GM18502 (cell line): ENCODE results near the gene PAOX.

Experiments used
- ATAC-seq: cut with Tn5 transposase; IDR thresholded peaks from one replicate; pipeline ENCODE4 v1.9.1; 2021; ENCODE audit warnings: mild to moderate bottlenecking; ENCODE audit not compliant: unreplicated experiment, poor library complexity

Gene PAOX

DNA sequence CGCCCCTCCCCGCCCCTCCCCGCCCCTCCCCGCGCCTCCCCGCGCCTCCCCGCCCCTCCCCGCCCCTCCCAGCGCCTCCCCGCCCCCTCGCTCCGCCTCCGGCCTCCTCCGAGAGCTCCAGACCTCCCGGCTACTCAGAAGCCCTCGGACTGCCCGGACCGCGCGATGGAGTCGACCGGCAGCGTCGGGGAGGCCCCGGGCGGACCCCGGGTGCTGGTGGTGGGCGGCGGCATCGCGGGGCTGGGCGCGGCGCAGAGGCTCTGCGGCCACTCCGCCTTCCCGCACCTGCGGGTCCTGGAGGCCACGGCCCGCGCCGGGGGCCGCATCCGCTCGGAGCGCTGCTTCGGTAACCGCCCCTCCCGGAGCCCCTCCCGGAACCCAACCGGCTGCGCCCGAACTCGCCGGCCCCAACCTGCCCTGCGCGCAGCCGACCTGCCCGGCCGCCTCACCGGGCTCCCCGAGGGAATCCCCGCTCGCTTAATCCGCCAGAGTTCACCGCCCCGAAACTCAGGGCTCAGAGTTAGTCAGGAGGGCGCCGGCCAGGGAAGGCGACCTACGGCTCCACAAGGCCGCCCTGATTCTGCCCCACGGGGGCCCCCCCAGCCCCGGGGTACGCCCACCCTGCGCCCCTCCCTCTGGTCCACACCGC is at the start of gene PAOX:
Gene PAOX, plus strand, starts transcription at position 111 of the 649 bp plus-strand sequence. Its CDS starts 55 bp downstream, at position 166.
- peak; percentile 59 for ATAC-seq

DNA sequence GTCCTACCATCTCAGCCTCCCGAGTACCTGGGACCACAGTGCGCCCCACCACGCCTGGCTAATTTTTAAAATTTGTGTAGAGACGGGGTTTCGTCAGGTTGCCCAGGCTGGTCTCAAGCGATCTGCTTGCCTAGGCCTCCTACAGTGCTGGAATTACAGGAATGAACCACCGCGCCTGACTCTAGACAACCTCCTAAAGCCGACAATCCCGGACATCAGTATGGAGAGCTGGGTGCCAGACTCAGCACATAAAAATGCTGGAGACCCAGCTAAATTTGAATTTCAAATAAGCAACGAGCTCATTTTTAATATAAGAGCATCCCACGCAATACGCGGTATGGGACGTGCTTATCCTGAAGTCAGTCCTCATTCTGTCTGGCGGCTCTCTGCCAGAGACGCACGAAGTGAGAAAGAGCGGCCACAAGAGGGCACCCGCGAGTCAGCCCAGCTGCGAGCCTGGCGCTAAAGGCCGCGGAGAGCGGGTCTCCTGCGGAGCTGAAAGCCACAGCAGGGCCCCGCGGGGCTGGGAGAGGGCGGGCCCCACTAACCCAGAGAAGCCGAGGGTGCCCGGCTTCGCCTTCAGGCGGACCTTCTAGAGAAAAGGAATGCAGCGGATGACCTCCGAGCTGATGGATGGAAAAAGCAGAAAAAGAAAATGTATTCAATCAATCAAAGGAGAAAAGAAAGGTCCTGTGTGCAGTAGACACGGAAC is 49.4 kb upstream of the PAOX start:
- peak; percentile 88 for ATAC-seq

DNA sequence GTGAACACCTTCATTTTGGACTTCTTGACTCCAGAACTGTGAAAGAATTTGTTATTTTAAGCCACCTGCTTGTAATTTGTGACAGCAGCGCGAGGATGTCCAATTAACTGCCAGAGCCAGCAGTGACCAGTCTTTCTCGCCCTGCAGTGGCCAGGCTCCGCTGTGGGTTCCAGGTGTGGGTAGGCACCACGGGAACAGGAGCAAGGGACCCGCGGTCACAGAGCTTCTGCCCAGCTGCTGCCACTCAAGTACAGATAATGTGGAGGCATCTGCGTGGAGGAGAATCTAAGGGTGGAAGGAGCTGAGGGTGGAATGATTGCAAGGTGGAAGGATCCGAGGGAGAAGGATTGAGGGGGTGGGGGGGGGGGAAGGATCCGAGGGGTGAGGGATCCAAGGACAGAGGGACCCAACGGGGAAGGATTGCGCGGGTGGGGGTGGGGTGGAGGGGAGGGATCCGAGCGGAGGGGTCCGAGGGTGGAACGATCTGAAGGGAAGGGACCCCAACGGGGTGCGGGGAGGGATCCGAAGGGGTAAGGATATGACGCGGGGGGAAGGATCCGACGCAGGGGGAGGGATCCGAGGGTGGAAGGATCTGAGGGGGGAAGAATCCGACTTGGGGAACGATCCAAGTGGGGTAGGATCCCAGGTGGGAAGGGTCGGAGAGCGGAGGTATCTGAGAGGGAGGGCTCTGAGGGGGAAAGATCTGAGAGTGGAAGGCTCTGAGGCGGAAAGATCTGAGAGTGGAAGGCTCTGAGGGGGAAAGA is 45.9 kb upstream of the PAOX start:
- ATAC-seq = no peak

DNA sequence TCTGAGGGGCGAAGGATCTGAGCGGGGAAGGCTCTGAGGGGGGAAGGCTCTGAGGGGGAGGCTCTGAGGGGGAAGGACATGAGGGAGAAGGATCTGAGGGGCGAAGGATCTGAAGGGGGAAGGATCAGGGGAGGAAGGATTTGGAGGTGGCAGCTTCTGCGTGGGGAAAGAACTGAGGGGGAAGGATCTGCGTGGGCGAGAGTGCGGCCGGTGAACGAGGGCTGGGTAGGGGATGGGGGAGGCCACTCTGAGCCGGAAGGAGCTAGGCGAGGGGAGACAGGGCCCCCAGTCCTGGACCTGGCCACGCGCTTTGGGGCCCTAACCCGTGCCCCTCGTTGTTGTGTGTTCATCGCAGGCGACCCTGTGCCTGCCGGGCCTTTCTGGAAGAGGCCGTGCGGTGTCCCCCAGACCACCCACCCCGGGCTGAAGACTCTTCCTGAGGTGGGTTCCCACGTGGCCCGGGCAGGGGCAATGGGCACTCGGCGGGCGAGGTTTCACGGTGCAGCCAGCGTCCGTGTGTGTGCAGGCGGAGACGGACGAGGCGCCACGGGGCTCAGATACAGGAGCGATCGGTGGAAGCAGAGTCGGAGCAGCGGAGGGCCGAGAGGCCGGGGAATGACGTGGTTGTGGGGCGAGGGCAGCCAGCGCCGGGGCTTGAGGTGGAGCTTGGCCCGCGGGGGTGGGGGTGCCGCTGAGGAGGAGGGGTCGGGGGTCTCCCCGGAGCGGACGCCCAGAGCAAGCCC is 44.4 kb upstream of the PAOX start:
- ATAC-seq = no peak

DNA sequence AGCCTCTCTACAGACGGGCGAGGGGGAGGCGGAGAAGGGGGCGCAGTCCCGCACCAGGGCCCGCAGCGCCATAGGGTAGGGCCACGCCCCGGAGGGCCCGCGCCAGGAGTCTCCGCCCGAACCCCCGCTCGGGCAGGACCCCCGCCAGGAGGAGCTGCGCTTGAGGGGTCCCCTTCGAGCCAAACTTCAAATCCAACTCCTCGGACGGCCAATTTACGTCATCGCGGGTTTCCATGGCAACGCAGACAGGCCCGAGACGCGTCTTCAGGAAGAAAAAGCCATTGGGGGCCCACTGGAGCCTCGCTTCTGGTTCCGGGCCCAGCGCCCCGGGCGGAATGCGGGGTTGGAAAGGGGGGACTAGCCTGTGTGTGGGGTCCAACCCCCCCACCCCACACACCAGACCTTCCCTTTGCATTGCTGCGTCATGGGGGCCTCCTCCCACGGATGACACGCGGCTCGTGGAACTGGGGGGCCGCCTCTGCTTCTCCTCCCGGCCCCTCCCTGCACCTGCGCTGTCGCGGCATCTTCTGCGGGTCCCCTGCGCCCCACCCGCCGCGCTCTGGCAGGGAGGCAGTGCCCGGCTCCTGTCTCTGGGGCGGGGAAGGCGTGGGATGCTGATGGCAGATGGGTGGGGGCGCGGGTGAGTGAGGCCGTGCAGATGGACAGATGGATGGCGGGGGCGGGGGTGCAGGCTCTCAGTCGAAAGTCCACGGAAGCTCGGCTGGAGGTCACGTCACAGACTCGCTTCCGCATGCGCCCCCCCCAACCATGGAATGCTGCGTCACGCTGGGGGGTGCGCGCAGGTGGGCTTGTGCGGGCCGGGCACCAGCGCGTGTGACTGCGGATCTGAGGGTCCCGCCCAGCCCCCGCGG is 43.6 kb upstream of the PAOX start:
- ATAC-seq = no peak

DNA sequence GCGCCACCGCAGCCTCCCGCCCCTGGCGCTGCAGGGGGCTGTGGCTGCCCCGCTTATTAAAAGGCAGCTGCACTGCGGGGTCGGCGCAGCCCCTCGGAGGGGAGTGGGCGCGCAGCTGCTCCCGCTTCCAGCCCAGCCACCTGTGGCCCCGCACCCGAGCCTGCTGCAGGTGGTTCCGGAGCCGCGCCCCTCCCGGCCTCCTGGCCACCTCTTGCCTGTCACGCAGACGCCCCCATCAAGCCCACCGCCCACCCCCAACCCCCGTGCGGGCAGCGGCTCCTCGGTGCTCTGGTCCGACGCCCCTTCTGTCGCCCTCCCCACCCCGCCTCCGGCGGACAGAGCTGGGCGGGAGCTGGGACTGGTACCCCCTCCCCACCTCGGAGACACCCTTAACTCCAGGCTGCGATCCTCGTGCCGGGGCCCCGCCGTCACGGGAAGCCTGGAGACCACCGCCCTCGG is 42.9 kb upstream of the PAOX start:
- no peak for ATAC-seq

DNA sequence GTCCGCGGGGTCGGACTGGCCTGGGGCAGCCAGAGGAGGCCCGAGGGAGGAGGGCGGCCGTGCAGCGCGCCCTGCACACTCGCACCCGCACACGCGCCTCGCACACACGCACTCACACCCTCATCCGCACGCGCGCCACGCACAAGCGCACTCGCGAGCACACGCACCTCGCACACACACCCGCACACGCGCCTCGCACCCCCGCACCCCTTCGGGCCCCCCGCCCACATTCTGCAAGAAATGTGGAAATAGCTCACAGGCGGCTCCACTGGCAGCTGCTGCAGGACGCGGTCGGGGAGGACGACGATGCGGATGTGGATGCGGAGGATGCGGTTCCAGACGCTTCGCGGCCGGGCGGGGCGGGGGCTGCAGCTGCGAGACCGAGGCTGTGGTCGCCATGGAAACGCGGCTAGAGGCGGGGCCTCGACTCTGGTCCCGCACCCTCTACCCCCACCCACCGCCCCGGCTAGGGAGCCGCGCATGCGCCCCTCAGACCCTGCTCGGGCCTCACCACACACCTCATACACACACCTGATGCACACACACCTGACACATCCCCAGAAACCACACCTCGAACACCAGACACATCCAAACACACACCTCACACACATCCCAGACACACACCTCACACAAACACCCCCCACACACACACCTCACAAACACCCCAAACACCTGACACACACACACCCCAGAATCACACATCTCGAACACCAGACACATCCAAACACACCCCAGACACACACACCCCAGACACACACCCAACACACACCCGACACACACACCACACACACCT is 42.3 kb upstream of the PAOX start, which contains the start of gene CALY:
Gene CALY, minus strand, starts transcription at position 320 of the 793 bp plus-strand sequence. CDS start 7,907 bp downstream, outside the sequence.
- ATAC-seq = no peak

DNA sequence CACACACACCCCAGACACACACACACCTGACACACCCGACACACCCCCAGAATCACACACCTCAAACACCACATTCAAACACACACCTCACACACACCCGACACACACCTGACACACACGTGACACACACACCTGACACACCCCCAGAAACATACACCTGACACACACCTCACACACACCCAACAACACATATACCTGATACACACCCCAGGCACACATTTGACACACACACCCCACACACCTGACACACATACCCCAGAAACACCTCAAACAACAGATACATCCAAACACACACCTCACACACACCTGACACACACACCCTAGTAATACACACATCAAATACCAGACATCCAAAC is 41.7 kb upstream of the PAOX start:
- no peak for ATAC-seq

DNA sequence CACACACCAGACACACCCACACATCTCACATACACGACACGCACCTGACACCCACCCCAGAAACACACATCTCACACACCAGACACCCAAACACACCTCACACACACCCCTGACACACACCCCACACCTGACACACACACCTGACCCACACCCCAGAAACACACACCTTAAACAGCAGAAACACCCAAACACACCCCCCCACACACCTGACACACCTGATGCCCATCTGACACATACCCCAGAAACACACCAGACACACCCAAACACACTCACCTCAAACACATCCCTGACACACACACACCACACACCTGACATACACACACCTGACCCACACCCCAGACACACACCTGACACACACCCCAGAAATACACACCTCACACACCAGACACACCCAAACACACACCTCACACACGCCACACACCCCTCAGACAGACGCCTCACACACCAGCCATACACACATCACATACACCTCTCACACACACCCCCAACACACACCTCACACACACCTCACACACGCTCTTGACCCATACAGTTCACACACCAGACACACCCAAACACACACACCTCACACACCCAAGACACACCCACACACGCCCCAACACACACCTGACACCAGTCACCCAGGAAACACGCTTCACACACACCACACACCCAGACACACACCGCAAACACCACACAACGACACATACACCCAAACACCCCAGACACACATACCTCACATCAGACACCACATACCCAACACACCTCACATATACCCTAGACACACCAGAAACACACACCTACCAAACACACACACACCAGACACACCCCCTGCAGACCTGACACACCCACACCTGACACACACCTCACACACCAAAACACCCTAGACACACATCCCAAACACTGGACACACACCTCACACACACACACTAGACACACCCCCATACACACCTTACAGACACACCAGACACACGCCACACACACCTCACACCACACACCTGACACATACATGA is 40.7 kb upstream of the PAOX start:
- no peak for ATAC-seq

DNA sequence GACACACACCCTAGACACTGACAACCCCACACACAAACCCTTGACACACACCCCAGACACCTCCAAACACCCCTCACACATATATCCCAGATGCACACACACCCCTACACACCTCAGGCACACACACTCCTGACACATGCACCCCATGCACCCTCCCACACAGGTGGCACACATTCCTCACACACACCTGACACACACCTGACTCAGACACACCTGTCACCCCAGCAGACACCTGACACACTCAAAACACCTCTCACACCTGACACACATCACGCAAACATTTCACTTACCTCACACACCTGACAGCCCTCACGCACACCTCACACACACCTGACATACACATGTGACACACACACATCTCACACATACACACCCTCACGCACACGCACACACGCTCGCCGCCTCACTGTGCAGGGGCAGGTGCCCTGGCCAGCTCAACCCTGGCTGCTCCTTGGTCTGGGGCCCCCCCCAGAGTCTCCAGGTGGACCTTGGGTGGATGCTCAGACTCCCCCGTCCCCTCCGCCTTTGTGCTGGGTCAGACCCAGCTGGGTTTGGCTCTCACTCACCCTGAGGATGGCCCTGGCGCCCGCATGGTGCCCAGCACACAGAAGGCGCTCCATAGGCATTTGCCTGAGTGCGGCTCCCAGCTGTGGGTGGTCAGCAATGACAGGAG is 39.2 kb upstream of the PAOX start:
- ATAC-seq = no peak

DNA sequence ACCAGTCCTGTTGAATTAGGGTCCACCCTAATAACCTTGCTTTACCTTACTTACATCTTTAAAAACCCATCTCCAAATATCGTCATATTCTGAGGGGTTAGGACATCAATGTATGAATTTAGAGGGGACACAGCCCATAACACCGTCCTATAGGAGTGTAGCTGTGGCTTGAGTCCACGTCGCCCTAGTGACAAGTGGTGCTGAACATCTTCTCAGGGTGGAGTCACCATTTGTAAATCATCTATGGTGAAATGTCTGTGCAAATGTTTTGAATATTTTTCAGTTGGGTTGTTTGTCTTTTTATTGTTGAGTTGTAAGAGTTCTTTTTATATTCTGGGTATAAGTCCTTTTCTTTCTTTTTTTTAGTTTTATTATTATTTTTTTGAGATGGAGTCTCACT is 37.1 kb upstream of the PAOX start:
- ATAC-seq = no peak

DNA sequence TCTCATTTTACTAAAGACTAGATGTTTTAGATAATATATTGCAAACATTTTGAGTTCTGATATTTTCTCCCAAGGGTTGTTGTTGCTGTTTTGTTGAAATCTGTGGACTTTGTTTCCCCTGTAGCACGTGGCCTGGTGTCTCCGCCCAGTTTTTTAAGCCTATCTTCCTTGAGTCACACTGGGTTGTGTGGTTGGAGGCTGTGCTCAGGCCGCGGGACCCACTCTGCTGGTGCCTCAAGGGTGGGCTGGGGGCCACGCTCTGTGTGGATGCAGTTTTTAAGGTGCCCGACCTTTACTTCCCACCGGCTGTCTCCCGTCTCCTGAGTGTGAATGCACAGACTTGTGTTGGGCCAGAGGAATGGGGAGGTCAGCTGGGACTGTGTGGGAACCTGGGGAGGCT is 36.1 kb upstream of the PAOX start:
- no peak for ATAC-seq

DNA sequence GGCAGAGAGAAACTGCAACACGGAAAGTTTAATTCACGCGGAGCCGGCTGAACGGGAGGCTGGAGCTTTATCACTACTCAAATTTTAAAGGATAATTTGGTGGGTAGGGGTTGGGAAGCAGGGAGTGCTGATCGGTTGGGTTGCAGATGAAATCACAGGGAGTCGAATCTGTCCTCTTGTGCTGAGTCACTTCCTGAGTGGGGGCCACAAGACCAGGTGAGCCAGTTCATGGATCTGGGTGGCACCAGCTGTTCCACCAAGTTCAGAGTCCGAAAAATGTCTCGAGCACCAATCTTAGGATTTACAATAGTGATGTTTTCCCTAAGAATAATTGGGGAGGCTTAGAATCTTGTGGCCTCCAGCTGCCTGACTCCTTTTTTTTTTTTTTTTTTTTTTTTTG is 35.5 kb upstream of the PAOX start:
- no peak for ATAC-seq

DNA sequence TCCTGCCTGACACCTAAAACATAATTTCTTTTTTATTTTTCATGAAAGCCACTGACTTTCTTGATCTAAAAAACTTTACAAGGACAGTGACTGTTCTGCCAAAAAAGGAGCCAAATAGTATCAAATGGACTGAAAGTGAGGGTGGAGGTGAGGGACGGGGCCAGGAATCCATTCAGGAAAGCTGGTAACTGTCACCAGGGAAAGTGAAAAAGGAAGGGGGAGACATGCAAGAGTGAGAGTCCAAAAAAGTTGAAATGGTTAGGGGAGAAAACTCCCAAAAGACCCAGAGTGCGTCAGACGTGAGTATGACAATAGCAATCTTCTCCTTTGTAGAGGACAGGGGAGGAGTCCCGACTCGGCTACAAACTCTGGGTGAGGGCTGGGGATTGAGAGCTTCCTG is 34.8 kb upstream of the PAOX start:
- ATAC-seq = no peak

DNA sequence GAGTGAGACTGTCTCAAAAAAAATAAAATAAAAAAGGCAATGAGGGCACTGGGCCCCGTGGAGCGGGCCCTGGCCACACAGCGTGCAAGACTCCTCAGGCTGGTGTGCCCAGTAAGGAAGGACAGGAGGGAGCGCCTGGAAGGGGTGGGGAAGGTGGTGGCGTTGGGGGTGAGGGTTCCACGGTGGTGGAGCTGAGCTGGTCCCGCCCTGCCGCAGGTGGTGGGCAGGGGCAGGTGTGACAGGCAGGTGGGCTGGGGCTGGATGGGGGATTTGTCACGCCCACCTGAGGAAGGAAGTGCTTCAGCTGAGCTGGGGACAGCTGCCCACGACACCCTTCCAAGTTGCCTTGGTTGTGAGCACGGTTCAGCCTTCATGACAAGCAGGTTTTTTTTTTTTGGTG is 32.6 kb upstream of the PAOX start:
- no peak for ATAC-seq

DNA sequence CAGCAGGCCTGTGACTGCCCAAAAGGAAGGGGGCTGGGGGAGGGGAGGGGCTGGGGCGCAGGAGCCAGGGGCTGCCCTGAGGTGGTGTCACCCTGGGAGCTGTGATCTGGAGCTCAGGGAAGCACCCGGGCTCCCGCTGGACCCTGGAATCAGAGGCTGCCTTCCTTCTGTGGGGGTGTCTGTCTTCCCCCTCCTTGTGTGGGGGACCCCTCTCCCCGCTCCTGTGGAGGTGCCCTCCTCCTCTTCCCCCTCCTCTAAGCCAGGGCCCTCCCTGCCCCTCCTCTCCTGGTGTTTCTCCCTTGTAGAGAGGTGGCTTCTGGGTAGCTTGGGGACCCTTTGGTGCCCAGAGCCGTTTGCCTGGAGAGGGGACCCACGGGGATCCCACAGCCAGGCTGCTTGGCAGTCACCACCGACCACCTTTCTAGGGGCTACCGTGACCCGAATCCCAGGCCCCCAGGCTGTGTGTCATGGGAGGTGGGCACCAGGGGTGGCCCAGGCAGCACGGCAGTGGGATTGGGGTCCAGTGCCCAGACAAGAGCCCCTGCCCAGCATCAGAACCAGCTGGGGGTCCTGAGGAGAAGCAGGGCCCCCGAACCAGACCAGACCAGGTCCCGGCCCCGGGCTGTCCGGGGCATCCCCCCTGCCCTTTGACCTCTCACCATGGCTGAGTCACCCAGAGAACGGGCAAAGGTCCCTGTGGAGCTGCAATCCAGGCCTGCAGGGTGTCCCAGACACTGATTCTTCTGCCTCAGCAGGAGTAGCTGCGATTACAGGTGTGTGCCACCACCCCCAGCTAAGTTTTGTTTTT is 31.1 kb upstream of the PAOX start:
- no peak for ATAC-seq
